SH-SY5Y (cell line): ENCODE data around the gene GGN.

Experiments
- GATA2 ChIP-seq: IDR thresholded peaks from 2 replicates; pipeline ENCODE4 v1.6.1; 2011; ENCODE audit warnings: mild to moderate bottlenecking, low read depth, low read length
- GATA3 ChIP-seq: IDR thresholded peaks from 2 replicates; pipeline ENCODE4 v1.6.1; 2011; ENCODE audit warnings: low read depth, mild to moderate bottlenecking, low read length, moderate library complexity

- TF ChIP-seq GATA3 (no peak), GATA2 (no peak)
Observed at GRCh38 chr19:38422438-38422837, 34.6 kb upstream of the GGN start.
